Sciatic nerve (tissue), 2 donors: ENCODE results near the gene TMEM167B. TPM values are rescaled to one million over a fixed set of nuclear protein-coding genes. Genes with fewer than 3 reads are reported as not detected.
"Not testable (repeated sequence)": the region's sequence is repeated elsewhere in the genome, so short reads cannot be mapped to it uniquely, and the experiment has no call there.

Source experiments
- ATAC-seq: fragments of 200-7000 bp; cut with Tn5 transposase; one replicate; pipeline ENCODE4 v1.9.1; 2020; ENCODE audit warnings: mild to moderate bottlenecking, moderate library complexity
- DNase-seq: peaks from one replicate; pipeline ENCODE4 v3.0.0-alpha.2; 2020; ENCODE audit warnings: low spot score
- intact Hi-C: fragments of 100-400 bp; cut with DNase I; formaldehyde crosslinking; loops from one replicate; pipeline ENCODE4 v1.14.2; 2022
- total RNA-seq: library from RNA; stranded (reverse); fragmentation: NEBNext Ultra II Directional; extraction: Animal tissue kit (Norgen Biotek cat#: 25700); gene quantifications from one replicate; pipeline ENCODE4 v1.2.1, GENCODE V29; 2021
- donor health status: DM: no; HTN: no; CAD: no.
- donor health status: DM: no; HTN: no; CAD: no.

The TMEM167B gene
- total RNA-seq, 1 donor from 2014 or later, result 39.4 TPM

DNA sequence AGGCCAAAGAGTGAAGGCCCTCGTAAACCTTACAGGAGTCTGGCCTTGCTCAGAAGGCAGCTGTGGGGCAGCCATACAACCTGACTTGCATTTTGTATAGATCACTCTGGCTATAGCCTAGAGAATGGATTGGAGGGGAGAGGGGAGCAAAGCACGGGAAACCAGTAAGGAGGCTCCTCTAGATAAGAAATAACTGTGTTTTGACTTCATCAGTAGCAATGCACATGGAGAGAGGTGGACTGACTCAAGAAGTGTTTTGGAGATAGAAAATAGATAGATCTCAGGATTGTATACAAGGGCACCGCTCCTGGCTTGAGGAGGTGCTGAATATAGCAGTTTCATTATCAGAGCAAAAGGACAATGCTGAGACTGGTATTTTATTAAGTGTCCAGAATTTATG lies 49.8 kb downstream of the TMEM167B start:
- ATAC-seq (no peak), DNase-seq (no peak)
- intact Hi-C loops, result no loop called here

DNA sequence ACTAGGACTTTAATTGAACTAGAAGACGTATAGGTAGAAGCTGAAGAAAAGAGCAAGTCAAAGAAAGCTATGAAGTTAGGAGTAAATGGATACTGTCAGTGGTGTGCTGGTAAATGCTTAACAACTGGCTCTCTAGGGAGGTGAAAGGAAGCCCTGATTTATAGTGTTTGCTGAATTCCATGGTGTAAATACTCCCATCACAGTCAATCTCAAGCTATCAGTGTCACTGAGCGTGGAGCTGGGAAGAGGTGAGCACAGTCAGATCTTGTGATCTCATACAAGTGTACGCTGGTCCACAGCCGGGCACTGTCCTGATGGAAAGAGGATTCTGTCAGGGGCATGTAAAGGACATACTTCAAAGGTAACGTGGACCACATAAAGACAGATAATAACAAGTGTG lies 51.7 kb downstream of the TMEM167B start:
- intact Hi-C loops, result no loop called here
- DNase-seq, result no peak
- ATAC-seq, result no peak

DNA sequence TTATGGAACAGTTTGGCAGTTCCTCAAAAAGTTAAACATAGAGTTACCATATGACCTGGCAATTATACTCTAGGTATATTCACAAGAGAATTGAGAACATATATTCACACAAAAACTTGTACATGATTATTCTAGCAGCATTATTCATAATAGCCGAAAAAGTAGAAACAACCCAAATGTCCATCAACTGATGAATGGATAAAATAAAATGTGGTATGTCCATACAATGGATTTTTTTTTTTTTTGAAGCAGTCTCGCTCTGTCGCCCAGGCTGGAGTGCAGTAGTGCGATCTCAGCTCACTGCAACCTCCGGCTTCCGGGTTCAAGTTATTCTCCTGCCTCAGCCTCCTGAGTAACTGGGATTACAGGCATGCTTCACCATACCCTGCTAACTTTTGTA lies 52.2 kb downstream of the TMEM167B start:
- intact Hi-C loops, ATAC-seq, DNase-seq: not testable (repeated sequence)

Other genes starting within 250 kb of the TMEM167B start
- 1.3 TPM for gene AKNAD1, start 233.7 kb upstream of the TMEM167B start, total RNA-seq
- 22.1 TPM for gene GPSM2, start 213.8 kb upstream of the TMEM167B start, total RNA-seq
- gene CLCC1, start 127.3 kb upstream of the TMEM167B start, total RNA-seq, result 44.6 TPM
- gene WDR47, start 48.7 kb upstream of the TMEM167B start, total RNA-seq, result 24.6 TPM
- gene TAF13, start 14.8 kb upstream of the TMEM167B start, total RNA-seq, result 39.9 TPM
- gene ELAPOR1, start 23.4 kb downstream of the TMEM167B start, total RNA-seq, result 1.9 TPM
- gene SARS1, start 123.2 kb downstream of the TMEM167B start, total RNA-seq, result 123 TPM
- gene CELSR2, start 158.8 kb downstream of the TMEM167B start, total RNA-seq, result 24.0 TPM
- 7.6 TPM for gene PSRC1, start 192.4 kb downstream of the TMEM167B start, total RNA-seq
- gene MYBPHL, start 216.2 kb downstream of the TMEM167B start, total RNA-seq, result 0.45 TPM